Cardiac atrium fibroblast (primary cell): ENCODE measurements around the gene PRRG3. TPM values are rescaled to one million over a fixed set of nuclear protein-coding genes. Genes with fewer than 3 reads are reported as not detected.

ENCODE experiments used
- total RNA-seq: library from RNA; depleted of rRNA; stranded (reverse); fragments of >200 nt; gene quantifications from 2 replicates; pipeline ENCODE4 v1.2.3, GENCODE V29; 2015

The PRRG3 gene
- total RNA-seq: not detected in 2 replicates

GRCh38 chrX:151694661-151695582 lies at the start of gene PRRG3:
PRRG3 (plus strand) TSS chrX:151695458; CDS start chrX:151698815, 3,357 bp downstream.

DNA sequence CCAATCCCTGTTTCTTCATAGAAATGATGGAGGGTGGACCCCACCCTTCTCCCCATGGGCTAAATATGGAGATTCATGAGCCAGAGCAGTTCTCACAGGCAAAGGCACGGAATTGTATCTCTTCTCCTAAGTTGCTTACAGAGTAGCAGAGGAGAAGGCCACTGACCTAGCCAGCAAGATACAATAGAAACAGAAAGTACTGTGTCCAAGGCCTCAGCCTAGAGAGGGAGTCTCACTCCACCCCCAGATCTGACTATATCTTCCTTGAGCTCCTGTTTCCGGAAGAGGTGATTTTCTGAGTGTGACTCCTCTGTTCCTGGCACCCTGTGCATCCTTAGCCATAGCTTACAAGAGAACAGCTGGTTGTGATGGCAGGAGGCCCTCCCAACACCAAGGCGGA lies 20.5 kb downstream of the PRRG3 start, which contains the start of gene FATE1:
TSS of gene FATE1 (plus strand) at position 284 of the 400 bp plus-strand sequence. CDS start at position 369, 85 bp downstream.

DNA sequence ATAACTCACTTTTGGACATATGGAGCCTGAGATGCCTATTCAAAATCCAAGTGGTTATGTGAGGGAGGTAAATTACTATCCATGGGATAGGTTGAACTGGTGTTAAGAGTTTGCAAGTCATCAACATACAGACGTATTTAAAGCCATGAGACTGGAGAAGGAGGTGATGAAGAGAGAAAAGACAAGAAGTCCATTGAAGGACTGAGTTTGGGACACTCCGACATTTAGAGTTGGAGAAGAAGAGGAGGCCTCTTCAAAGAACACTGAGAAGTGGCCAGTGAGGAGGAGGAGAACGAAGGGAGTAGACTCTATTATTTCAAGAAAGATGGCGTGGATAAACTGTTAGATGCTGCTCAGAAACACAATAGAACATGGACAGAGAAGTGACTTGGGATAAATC lies 39.2 kb downstream of the PRRG3 start, which contains the start of gene CNGA2:
TSS of gene CNGA2 (plus strand) at position 301 of the 400 bp plus-strand sequence. CDS start 3,738 bp downstream, outside the sequence.

Other genes with a start within 250 kb of the PRRG3 start
- gene PASD1, start 131.8 kb upstream of the PRRG3 start, total RNA-seq: not detected in 2 replicates
- not detected in 2 replicates for gene FATE1, start 20.6 kb downstream of the PRRG3 start, total RNA-seq
- not detected in 2 replicates for gene CNGA2, start 39.3 kb downstream of the PRRG3 start, total RNA-seq
- gene MAGEA4, start 217.4 kb downstream of the PRRG3 start, total RNA-seq: not detected in 2 replicates